Urinary bladder (tissue), 4 donors: ENCODE measurements around the gene BAG5. TPM values are rescaled to one million over a fixed set of nuclear protein-coding genes. Genes with fewer than 3 reads are reported as not detected.
A peak's percentile ranks its signal among the peaks of the same experiment; 100 is the strongest.
"Not testable (repeated sequence)": the region's sequence is repeated elsewhere in the genome, so short reads cannot be mapped to it uniquely, and the experiment has no call there.

ENCODE experiments used
- DNase-seq: peaks from one replicate; pipeline ENCODE4 v3.0.0-alpha.2; 2015; ENCODE audit errors: extremely low spot score
- H3K27ac ChIP-seq: one replicate; pipeline ENCODE4 v1.5.1; 2013; ENCODE audit warnings: low read depth, mild to moderate bottlenecking, moderate library complexity
- H3K36me3 ChIP-seq: one replicate; pipeline ENCODE4 v1.6.1; 2013; ENCODE audit warnings: mild to moderate bottlenecking, moderate library complexity; ENCODE audit not compliant: insufficient read depth
- H3K4me1 ChIP-seq: one replicate; pipeline ENCODE4 v1.6.1; 2013; ENCODE audit warnings: mild to moderate bottlenecking, moderate library complexity; ENCODE audit not compliant: insufficient read depth
- H3K4me3 ChIP-seq: one replicate; pipeline ENCODE4 v1.5.1; 2013; ENCODE audit warnings: low read depth, low read length
- WGBS: extraction: QIAGEN DNeasy Blood & Tissue Kit; methylation state at CpG from one replicate; pipeline ENCODE4 v1.1.7; 2013; 5-methylcytosine and 5-hydroxymethylcytosine counted together
- polyA plus RNA-seq: library from polyadenylated mRNA; stranded (reverse); fragments of 200-250 nt; gene quantifications from one replicate; pipeline ENCODE4 v1.2.3, GENCODE V29; 2013
- total RNA-seq: library from RNA; depleted of rRNA; stranded (reverse); fragments of >200 nt; gene quantifications from one replicate; pipeline ENCODE4 v1.2.3, GENCODE V29; 2014
- donor health status: healthy with polysubstance abuse.
- donor health status: healthy.

BAG5 gene, protein sequence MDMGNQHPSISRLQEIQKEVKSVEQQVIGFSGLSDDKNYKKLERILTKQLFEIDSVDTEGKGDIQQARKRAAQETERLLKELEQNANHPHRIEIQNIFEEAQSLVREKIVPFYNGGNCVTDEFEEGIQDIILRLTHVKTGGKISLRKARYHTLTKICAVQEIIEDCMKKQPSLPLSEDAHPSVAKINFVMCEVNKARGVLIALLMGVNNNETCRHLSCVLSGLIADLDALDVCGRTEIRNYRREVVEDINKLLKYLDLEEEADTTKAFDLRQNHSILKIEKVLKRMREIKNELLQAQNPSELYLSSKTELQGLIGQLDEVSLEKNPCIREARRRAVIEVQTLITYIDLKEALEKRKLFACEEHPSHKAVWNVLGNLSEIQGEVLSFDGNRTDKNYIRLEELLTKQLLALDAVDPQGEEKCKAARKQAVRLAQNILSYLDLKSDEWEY
- 29.8 TPM for total RNA-seq
- 18.1 TPM for polyA plus RNA-seq

DNA sequence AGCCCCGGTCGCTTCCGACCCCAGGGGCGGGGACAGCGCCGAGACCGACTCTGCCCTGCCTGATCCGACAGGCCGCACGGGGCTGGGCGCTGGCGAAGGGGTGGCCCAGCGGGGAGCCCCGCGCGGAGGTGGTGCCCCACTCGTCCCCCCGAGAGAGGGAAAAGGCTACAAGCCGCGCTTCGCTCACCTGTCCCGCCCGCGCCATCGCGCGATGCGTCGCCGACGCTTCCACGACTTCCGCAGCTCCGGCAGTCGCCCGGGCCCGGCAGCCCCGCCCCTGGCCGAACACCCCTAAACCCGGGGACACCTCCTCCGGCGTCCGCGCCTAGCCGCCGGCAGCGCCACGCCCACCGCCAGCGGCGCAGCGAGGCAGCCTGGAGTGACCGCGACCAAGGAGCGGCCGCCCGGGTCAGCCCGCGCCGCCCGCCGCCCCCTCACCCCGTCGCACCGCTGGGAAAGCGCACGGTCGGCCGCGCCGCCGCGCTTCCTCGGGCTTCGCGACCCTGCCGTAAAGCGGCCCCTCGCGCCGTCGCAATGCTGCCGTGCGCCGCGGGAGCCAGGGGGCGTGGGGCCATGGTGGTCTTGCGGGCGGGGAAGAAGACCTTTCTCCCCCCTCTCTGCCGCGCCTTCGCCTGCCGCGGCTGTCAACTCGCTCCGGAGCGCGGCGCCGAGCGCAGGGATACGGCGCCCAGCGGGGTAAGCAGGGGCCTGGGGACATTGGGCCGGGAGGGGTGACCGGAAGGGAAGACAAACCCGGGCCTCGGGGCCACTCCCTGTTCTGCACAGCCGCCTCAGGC lies at the start of gene BAG5, which contains the start of gene COA8:
Gene BAG5, minus strand, starts transcription at position 229 of the 797 bp plus-strand sequence. CDS start 1,493 bp downstream, outside the sequence.
Gene COA8, plus strand, starts transcription at position 532 of the 797 bp plus-strand sequence. Its CDS starts 42 bp downstream, at position 574.
- Histone ChIP-seq H3K36me3 (no peaks in the 10 kb centered on the region), H3K27ac (peak within 1 kb of the TSS; percentile 92), H3K4me1 (peaks cover 3% of the 10 kb centered on the region), H3K4me3 (peak within 1 kb of the TSS; percentile 93)
- under 1% methylated on average over 109 of the region's 109 CpGs for WGBS
- DNase-seq, result no peak

DNA sequence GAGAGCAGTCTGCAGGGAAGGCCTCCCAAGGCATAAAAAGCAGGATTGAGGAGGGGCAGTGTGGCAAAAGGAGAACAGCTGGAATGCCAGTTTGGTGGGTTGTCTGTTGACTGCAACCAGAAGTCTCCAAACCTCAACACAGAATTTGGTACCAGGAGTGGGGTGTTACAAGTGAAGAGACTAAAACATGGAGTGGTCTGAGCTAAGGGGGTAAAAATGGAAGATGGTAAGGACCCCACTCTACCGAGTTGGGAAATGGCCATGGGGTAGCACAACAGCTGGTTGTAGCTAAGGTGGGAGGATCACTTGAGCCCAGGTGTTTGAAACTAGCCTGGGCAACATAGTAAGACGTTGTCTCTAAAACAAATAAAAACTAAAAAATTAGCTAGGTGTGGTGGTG lies 48.8 kb upstream of the BAG5 start:
- WGBS, result 94% methylated on average over 2 of the region's 2 CpGs
- Histone ChIP-seq H3K36me3 (no peaks in the 10 kb centered on the region), H3K4me3 (no peak overlapping the region), H3K27ac (no peak overlapping the region), H3K4me1 (no peaks in the 10 kb centered on the region)
- no peak for DNase-seq

- not testable (repeated sequence) for H3K36me3 ChIP-seq, H3K27ac ChIP-seq, H3K4me1 ChIP-seq, DNase-seq, H3K4me3 ChIP-seq
- WGBS, result 91% methylated on average over 4 of the region's 4 CpGs
These were observed 46.6 kb upstream of the BAG5 start for GRCh38 chr14:103609081-103609480.

GRCh38 chr14:103607822-103608221 lies 45.4 kb upstream of the BAG5 start:
- H3K36me3 ChIP-seq, result no peaks in the 10 kb centered on the region
- no peaks in the 10 kb centered on the region for H3K4me1 ChIP-seq
- no peak overlapping the region for H3K4me3 ChIP-seq
- no peak for DNase-seq
- no peak overlapping the region for H3K27ac ChIP-seq
- 23% methylated on average over 15 of the region's 15 CpGs for WGBS

DNA sequence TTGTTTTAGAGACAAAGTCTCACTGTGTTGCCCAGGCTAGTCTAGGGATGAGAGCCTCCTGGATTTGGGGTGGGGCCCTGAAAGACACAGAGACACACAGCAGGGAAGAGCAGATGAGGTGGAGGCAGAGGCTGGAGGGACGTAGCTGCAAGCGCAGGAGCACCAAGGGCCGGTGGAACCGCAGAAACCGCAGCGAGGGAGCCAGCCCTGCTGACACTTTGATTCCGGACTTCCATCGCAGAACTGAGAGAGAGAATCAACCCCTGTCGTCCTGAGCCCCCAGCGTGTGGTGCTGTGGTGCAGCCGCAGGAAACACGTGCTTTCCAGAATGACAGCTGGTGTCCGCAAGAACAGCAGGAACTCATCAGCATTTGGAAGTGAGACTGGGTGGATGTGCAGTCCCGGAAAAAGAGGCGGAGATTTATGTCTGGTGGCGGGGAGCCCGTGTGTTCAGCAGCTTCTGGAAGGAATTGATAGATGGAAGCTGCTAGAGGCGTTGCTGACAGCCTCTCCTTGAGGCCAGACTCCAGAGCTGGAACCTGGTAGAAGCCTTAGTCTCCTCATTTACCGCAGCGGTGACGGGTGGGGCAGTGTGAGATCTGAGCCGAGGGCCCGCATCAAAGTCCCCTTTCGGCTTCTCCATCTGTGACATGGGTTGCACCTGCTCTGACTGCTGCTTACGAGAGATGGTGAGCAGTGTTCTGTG lies 44.7 kb upstream of the BAG5 start:
- no peaks in the 10 kb centered on the region for H3K36me3 ChIP-seq
- no peaks in the 10 kb centered on the region for H3K4me1 ChIP-seq
- no peak overlapping the region for H3K27ac ChIP-seq
- DNase-seq, result peak; percentile 80
- H3K4me3 ChIP-seq, result no peak overlapping the region
- 3% methylated on average over 25 of the region's 25 CpGs for WGBS

- Histone ChIP-seq H3K4me1 (no peaks in the 10 kb centered on the region), H3K4me3 (no peak overlapping the region), H3K36me3 (no peaks in the 10 kb centered on the region), H3K27ac (no peak overlapping the region)
- WGBS, result 96% methylated on average over 5 of the region's 5 CpGs
- DNase-seq, result no peak
These were observed 42.2 kb upstream of the BAG5 start for GRCh38 chr14:103604620-103605019.

DNA sequence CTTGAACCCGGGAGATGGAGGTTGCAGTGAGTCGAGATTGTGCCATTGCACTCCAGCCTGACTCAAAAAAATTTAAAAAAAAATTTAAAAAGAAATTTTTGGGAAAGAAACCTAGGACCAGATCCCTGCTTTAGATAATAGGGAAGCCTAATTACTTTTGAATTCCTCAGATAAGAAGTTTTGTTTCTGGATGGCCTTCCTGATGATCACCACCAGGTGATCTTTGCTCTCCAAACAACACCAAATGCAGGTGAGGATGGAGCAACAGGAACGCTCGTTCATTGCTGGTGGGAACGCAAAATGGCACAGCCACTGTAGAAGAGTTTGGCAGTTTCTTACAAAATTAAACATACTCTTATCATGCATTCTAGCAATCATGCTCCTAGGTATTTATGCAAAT lies 38.0 kb upstream of the BAG5 start:
- H3K27ac ChIP-seq, result no peak overlapping the region
- H3K4me1 ChIP-seq, result no peaks in the 10 kb centered on the region
- DNase-seq, result no peak
- WGBS, result 95% methylated on average over 5 of the region's 5 CpGs
- no peaks in the 10 kb centered on the region for H3K36me3 ChIP-seq
- H3K4me3 ChIP-seq, result no peak overlapping the region

DNA sequence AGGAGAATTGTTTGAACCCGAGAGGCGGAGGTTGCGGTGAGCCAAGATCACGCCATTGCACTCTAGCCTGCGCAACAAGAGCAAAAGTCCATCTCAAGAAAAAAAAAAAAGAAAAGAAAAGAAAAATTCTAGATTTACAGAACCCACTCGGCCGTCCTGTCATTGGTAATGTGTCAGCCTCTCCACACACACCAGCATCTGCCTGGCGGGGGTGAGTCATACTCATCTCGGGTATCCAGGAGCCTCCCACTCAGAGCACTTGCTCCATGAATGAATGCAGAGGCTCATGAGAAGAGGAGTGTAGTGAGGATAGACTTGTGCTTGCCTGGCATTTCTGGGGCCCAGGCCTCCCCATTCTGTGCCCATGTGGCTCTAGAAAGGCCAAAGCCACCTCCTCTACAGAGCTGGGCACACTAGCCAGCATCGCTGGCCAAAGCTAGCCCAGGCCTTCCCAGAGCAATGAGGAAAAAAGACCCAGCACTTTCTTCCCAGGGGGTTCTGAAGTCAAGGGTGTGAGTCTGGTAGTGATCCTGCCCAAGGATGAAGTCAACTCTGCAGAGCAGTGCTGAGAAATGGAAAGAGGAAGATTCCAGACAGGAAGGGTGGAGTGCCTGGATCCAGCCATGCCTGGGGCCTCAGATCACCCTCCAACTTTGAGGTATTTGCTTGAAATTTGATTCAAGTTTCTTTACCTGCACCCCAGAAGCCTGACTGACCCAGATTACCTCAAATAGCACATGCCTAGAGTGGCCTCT lies 35.3 kb upstream of the BAG5 start:
- H3K4me3 ChIP-seq, result no peak overlapping the region
- H3K4me1 ChIP-seq, result no peaks in the 10 kb centered on the region
- H3K27ac ChIP-seq, result no peak overlapping the region
- H3K36me3 ChIP-seq, result no peaks in the 10 kb centered on the region
- no peak for DNase-seq
- 85% methylated on average over 10 of the region's 10 CpGs for WGBS

- H3K27ac ChIP-seq, result no peak overlapping the region
- no peaks in the 10 kb centered on the region for H3K4me1 ChIP-seq
- 67% methylated on average over 9 of the region's 11 CpGs for WGBS
- DNase-seq, result no peak
- no peak overlapping the region for H3K4me3 ChIP-seq
- no peaks in the 10 kb centered on the region for H3K36me3 ChIP-seq
These were observed 31.8 kb upstream of the BAG5 start for GRCh38 chr14:103594265-103594664.

- 82% methylated on average over 6 of the region's 6 CpGs for WGBS
- H3K27ac ChIP-seq, result no peak overlapping the region
- no peaks in the 10 kb centered on the region for H3K36me3 ChIP-seq
These were observed 31.1 kb upstream of the BAG5 start for GRCh38 chr14:103593577-103593976.

GRCh38 chr14:103584326-103584915 lies 22.0 kb upstream of the BAG5 start:
- Histone ChIP-seq H3K36me3 (no peaks in the 10 kb centered on the region), H3K4me1 (no peaks in the 10 kb centered on the region), H3K4me3 (no peak overlapping the region), H3K27ac (no peak overlapping the region)
- no peak for DNase-seq
- WGBS, result 92% methylated on average over 11 of the region's 11 CpGs

More at GRCh38 chr14:103593577-103593976, 31.1 kb upstream of the BAG5 start:
- Histone ChIP-seq H3K4me1 (no peaks in the 10 kb centered on the region), H3K4me3 (no peak overlapping the region)
- DNase-seq, result no peak

- H3K4me1 ChIP-seq, result no peaks in the 10 kb centered on the region
- no peak overlapping the region for H3K4me3 ChIP-seq
- DNase-seq, result no peak
- H3K36me3 ChIP-seq, result no peaks in the 10 kb centered on the region
- 88% methylated on average over 26 of the region's 26 CpGs for WGBS
- peak overlapping the region; percentile 80 for H3K27ac ChIP-seq
These were observed 19.7 kb upstream of the BAG5 start for GRCh38 chr14:103581954-103582703.
